GM21390 (cell line): ENCODE measurements around the gene PPP2R2B.
A peak's percentile ranks its signal among the peaks of the same experiment; 100 is the strongest.

ENCODE experiments used
- ATAC-seq: cut with Tn5 transposase; IDR thresholded peaks from one replicate; pipeline ENCODE4 v1.9.1; 2021; ENCODE audit not compliant: unreplicated experiment

Gene PPP2R2B

DNA sequence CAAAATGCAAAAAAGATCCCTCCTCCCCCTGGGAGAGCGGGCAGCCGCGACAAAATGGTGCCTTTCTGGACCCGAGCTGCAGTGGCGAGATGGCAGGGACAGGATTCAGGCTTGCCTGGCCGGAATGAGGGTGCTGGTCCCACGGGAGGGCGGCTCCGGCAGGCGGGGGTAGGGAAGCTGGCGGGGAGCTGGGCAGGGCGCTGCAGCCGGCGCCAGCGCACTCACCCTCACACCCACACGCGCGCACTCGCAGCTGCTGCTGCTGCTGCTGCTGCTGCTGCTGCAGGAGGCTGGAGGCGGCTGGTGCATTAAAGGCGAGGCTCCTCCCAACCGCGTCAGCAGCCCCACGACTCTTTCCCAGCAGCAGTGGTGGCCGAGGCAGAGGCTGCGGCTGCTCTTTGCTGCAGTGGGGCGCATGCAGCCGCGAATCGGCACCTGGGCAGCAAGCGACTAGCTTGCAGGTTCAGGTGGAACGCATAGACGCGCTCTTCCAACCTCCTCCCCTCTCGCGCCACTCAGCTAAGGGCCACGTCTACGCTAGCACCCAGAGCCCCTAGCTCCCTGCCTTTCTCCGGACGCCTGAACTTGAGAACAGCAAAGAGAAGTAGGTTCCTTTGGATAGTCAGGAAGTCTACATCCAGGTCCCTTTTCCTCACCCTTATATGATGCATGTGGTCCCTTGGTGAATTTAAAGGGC, at the start of gene PPP2R2B:
PPP2R2B (minus strand) TSS at position 282 of the 697 bp plus-strand sequence.
- ATAC-seq = peak; percentile 54

DNA sequence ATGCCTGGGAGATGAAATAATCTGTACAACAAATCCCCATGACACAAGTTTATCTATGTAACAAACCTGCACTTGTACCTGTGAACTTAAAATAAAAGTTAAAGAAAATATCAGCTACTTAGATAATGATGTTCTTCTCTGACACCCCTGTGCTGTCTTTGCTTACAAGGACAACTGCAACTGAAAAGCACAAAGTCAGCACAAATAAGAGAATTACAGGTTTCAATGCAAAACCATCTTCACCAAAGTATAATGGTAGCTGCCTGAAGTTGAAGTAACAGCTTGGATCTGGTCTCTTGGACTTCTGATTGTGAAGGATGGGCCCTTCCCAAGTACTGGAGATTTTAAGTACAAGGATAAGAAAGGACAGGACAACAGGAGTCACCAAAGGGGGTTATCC, 45.6 kb upstream of the PPP2R2B start:
- no peak for ATAC-seq

DNA sequence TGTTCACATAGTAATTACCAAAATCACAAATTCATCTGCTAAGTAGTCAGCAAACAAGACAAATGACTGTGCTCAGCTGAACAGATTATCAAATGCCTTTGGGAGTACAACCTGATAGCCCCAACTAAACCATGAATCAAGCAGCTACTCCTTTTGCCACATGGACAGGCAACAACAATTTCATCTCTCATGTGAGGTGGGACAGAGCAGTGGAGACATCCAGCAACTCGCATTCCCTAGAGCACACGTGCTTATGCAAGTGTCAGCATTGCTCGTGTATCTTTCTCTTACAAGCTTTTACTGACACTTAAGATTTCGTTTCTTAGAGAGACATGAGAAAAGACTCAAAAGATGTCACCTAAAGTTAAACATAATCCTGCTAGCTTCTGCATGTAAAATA, 42.7 kb upstream of the PPP2R2B start:
- ATAC-seq = no peak

DNA sequence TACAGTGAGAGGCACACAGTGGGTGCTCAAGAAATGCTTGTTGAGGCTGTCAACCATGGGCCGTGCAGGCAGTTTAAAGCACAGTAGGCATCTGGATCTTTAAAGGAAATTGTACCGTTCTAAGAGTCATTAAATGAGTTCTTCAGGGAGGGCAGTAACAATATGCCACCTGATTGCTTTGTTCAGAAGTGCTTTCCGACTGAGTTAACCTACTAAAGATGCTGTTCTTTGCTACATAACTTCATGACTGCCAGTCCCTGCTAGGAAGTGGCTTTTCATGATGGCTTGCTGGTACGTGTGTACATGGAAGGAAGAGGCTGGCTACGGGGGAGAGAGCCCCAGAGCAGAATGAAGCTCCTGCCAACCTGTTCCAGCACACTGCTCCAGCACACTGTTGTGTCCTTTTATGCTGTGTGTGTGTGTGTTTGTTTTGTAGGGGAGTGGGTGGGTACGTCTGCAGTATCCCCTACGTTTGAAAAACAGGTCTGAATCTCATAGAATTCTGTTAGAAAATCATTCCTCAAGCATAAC, 41.9 kb upstream of the PPP2R2B start:
- ATAC-seq = no peak

DNA sequence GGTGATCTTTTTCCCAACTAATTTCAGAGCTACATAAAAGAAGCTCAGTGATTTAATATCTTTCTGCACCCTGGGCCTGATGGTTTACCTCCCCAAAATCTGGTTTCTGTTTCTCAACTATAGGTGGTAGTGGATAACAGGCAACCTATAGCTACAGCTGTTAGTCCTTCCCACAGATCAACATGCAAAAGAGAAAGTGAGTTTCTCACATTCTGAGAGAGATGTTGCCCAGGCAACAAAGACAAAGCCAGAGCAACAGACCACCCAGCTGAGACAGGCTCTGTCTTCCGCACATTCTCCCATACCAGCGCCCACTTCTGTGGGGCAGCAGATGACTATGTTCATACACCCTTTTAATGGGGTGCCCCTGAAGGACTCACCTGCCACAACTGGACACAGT, 40.7 kb upstream of the PPP2R2B start:
- no peak for ATAC-seq

DNA sequence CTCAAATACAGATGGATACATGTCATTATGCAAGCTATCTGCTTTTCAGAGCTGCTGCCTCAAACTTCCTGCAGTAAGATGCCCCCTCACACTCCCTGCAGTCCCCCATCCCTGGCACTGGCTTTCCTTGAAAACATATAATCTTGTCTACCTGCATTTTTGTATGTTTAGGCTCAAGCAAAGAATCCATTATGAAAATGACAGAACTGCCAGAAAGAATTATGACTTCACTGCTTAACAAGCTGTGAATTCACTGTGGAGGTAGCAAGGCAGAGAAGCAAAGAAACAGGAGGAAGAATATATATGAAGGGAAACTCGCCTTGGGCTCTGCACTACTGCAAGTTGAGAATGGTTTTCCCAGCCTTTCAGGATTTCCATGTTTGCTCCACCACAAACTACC, 39.4 kb upstream of the PPP2R2B start:
- no peak for ATAC-seq

DNA sequence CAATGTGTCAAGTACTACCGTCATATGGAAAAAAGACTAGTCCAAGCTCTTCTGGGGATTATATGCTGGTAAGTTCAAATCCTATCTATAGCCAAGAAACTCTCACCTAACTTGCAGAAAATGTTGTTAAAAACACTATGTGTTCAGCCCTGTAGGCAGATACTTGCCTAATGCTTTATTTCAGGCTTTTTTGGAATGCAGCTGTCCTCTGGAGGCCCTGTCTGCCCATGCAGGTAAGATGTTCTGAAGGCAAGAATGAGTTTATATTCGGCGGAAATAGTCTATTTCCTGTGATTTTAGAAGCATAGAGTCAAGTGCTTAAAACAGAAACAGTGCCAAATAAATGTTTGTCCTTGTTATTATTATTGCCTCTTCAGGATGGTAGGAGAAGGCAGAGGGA, 34.3 kb upstream of the PPP2R2B start:
- no peak for ATAC-seq

DNA sequence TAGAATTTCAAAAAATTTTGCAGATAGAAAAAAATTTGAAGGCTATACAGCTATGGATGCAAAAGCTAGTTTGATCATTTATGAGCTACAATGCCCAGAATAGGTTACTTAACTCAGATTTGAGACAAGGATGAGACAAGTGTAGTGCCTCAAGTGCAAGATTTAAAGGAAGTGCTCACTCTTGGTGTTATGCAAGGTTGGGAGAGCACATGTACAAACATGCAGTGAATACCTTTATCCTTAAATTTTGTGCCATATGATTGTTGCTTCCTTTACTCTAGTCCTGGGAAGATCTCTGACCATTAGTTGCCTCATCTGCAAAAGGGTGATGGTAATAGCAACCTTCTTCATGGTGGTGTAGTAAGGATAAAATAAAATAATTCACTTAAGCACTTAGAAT, 31.7 kb upstream of the PPP2R2B start:
- no peak for ATAC-seq

DNA sequence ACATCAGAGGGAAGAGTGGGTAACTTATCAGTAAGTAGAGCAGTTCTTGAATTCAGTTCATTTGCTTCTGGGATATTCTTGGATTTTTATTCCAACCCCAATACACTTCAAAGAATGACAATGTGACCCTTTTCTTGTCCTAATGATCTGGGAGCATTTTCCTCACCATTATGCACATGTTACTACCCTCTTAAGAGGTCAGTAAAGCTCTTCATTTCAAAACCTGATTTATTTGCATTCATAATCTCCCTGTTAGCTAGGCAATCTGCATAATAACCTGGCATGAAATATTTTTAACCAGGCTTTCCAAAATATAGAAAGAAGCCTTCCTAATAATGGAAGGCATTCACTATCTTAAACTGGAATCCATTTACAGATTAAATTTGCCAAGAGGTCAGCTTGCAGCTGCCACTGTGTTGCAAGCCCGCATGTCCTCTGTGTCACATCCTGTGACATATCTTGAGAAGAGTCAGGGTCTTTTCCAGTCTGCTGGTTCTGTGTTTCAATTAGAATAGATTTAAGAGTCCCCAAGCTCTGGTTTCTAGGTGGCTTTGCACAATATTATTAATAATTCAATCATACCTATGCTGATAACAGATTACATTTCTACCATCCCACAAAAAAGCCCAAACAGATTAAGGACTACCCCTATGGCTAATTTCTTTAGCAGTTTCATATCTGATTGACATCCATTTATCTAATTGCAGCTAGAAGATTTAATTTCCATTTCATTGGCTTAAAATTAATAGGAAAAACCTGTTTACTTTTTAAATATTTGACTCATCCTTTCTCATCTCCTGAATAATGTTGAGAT, 30.9 kb upstream of the PPP2R2B start:
- ATAC-seq = no peak

DNA sequence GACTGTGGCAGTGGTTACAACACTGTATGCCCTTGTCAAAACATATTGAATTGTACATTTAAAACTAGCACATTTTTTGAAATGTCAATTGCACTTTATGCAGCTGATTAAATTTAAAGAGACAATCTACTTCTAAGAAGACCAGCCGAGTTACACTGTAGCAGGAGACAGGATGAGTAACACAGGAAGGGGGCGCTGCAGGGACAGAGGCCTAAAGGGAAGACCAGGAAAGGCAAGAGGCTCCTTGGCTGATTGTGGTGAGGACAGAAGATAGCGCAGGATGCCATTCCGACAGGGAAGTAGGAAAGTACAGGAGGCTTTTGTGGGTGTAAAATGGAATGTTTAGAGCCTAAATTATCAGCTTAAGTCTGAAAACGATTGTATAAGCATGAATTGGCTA, 28.2 kb upstream of the PPP2R2B start:
- ATAC-seq = no peak

DNA sequence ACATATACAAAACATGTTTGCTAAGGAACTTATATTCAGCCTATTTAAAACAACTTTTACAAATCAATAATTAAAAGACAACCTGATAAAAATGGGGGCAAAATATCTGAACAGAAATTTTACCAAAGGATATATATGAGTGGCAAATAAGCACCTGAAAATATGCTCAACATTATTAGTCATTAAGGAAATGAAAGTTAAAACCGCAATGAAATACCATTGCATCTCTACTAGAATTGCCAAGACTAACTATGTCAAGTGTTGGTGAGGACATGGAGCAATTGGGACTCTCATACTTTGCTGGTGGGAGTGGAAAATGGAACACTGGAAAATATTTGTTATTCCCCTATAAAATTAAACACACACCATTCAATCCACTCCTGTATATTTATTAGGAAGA, 26.3 kb upstream of the PPP2R2B start:
- ATAC-seq = no peak

DNA sequence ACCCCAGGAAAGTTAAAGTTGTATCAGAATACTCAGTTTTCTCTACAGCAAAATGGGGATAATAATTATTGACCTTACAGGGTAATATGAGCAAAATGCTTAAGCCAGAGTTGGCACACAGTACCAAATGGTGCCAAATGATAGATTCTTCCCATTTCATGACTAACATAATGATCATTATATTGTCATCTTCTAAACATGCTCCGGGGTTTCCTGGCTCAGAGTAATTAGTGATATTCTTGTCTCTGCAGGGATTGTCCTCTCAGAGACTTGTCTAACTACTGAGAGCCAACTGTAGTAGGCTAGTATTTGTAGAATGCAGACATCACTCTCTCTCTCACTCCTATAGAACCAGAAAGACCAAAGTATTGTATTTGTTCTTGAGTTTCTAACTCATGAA, 25.2 kb upstream of the PPP2R2B start:
- ATAC-seq = no peak

DNA sequence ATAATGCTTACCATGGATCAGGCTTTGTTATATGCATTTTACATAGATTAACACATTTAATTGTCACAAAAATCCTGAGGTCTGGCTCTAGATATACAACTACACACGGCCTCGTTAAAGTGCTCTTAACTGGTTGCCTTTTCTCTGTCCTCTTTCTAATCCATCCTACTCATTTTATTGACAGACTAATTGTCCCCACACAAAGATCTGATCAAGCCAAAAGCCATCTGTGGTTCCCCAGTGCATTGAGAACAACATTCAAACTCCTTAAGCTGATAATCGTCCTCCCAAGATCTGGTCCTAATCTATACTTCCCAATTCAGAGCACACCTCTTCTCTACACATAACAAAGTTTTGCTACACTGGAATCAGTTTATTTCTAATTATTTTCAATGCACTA, 23.9 kb upstream of the PPP2R2B start:
- ATAC-seq = no peak

DNA sequence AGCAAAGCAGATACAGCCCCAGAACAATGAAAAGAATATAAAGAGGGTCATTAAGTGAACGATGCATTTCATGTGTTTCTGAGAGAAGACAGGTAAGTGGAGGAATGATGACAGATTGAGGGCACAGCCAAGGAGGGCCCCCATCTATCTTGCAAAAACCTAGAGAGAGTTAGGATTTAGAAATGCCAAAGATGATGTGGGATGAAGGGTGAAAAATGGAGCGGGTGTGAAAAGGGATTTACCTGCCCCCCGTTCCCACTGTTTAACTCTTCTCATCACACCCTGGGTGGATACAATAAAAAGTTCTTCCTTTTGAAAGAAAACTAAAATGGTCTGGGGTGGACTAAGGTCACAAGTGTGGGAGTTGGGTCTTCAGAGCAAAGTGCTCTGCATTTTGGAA, 18.5 kb upstream of the PPP2R2B start:
- no peak for ATAC-seq

DNA sequence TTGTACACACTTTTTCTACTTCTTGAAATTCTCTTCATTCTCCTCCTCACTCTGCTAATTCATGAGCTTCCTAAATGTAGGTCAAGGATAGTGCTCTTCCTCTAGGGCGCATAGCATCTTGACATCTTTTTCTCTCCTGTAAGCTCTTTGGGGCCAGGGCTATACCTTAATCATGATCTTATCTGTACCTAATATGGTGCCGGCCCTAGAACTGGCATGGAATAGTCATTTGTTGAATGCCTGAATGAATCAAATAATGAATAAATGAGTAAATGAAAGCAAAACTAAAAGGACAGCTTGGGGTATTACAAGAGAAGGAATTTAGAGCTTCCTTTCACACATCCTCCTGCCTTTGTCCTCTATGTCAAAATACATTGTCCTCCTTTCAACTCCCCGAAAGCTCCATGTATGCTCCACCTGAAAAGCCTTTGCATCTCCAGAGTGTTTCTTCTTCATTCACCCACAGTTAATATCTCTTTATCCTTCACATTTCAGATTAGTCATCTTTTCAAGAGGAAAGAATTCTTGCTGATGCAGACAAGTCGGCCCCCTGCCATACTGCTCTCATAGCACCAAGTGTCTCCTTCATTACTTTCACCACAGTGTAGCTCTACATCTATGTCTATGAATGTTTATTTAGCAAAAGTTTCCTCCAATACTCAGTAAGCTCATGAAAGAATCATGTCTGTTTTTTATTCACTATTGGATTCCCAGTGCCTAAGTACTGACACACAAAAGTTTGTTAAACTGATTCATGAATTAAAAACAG, 16.4 kb upstream of the PPP2R2B start:
- no peak for ATAC-seq

DNA sequence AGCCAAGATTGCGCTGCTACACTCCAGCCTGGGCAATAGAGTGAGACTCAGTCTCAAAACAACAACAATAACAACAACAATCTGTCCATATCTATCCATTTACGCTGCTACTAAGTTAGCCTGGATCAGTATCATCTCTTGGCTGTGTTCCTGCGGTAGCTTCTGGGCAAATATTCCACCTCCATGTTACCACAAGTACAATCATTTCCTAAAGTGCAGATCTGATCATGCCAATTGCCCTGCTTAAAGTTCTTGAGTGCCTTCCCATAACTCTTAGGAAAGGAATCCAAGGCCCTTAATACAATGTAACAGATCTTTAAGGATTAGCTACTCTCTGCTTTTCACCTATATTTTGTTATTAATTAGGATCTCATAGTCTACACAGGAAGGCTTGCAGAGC, 15.4 kb upstream of the PPP2R2B start:
- ATAC-seq = no peak

DNA sequence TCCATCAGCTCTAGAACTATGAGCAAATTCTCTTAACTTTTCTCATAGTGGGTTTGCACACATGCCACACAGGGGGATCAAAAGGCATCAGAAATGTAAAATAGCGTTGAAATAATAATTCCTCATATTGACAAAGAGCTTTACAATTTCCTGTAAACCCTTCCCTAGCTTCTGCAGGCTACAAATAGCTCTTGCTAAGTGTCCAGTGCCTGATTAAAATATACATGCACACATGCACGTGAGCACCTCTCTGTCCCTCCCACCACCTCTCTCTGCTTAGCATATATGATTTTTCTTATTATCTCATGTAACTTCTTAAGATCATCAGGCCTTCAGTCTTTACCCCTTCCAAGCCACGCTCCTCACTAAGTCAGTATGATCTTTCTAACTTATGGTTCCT, 13.7 kb upstream of the PPP2R2B start:
- ATAC-seq = no peak

DNA sequence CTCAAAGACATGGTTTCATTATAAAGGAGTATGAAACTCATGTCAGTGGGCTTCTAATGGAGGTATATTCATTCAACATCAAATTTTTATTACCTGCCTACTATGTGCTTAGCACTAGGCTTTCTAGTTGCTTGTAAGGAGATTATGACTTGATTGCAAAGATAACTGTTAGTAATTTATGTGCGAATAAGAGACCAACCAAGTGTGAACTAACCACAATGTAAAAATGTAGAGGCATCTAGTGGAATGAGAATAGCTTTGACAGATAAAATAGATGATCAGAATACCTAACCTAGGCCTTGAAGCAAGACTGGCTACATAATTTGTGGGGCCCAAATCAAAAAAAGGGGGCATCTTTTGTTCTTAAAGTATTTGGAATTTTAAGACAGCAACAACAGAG, 13.0 kb upstream of the PPP2R2B start:
- ATAC-seq = no peak

DNA sequence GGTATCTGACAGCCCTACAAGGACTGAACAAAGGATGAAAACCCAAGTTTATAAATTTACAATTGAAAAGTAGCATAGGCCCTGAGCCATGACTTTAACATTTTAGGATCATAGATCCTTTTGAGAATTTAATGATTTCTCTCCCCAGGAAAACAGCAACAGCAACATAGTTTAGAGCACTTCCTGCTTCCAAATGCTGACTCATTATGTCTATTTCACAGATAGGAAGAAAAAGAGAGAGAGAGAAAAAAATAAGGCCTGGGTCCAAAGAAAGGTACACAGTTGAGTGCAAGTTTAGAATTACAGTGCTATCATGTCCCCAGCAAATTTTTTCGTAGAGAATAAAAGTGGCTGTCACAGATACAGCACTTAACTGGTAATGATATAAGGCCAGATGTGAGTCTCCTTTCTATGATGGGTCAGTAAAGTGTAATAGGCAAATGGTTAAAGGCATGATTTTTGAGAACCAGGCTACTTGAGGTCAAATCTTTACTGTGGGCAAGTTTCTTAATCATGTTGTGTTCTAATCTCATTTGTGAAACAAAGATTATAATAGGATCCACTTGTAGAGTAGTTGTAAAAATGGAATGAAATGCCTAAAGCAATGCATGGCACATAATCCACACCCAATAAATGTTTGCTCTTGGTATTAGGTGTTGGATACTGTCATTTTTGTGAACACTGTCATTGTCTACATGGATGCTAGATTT, 12.3 kb upstream of the PPP2R2B start:
- ATAC-seq = no peak

DNA sequence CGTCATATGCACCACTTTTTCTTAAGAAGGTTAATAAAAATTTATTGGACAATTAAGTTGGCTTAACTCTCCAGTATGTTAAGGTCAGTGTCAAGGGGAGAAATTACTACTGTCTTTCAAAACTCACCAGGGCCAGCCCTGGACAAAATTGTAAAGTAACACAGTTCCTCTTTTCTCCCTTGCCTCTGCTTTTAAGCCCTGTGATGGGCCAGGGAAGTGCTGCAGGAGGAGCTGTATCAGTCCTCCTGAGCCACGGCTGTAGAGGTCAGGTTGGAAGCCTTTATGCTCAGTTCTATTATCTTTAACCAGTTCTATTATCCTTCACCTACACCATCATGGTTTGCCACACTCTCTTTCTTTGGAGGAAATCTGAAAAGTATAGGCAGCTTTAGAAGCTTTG, 11.5 kb upstream of the PPP2R2B start:
- no peak for ATAC-seq

DNA sequence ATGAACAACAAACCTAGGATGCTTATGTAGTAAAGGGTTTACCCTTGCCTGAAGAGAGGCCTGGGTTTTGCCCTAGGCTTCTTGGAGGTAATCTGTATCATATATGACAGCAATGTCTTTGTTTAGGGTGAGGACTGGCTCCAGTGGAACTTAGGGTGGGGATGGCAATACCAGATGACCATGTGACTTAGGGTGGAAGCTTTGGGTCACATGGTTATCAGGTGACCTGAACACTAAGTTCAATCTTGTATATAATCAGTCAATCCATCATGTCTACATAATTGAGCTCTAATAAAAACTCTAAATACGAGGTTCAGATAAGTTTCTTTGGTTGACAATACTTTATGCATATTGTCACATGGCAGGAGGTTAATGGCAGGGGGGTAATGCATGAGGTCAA, 10.6 kb upstream of the PPP2R2B start:
- ATAC-seq = no peak
